ENCODE measurements around the gene AKR1C4.

AKR1C4 gene

GRCh38 chr10:5155951-5156350 is 40.7 kb upstream of the AKR1C4 start:
- Histone ChIP-seq H3K4me3 (ENCODE audit: insufficient read depth, low read length, poor library complexity, severe bottlenecking) (no peak overlapping the region), H3K27ac (ENCODE audit: low read depth, low read length) (no peak overlapping the region), H4K20me1 (ENCODE audit: low read depth, low read length) (no peaks in the 10 kb centered on the region), H2AFZ (ENCODE audit: low read depth, low read length, severe bottlenecking) (no peak overlapping the region), H3K79me2 (ENCODE audit: insufficient read depth, low read length) (no peaks in the 10 kb centered on the region), H3K27me3 (ENCODE audit: low read length) (no peaks in the 10 kb centered on the region), H3F3A (ENCODE audit: insufficient read depth) (no peaks in the 10 kb centered on the region), H3K9me2 (replicated peaks; ENCODE audit: insufficient read depth, low read length) (no peaks in the 10 kb centered on the region), H3K9ac (ENCODE audit: low read length) (no peak overlapping the region), H3K9me3 (ENCODE audit: insufficient read depth, low read length) (no peaks in the 10 kb centered on the region), H3K36me3 (ENCODE audit: low read length) (no peaks in the 10 kb centered on the region), H3K4me2 (ENCODE audit: low read depth, low read length, poor library complexity, severe bottlenecking) (no peak overlapping the region)
- TF ChIP-seq CTCF (IDR thresholded peaks at IDR 0.05; ENCODE audit: insufficient read depth, low read length, poor library complexity, severe bottlenecking) (no peak), EZH2phosphoT487 (conservative IDR thresholded peaks at IDR 0.05; ENCODE audit: low read length) (no peak)

- TF ChIP-seq EZH2phosphoT487 (conservative IDR thresholded peaks at IDR 0.05; ENCODE audit: low read length) (no peak), CTCF (IDR thresholded peaks at IDR 0.05; ENCODE audit: insufficient read depth, low read length, poor library complexity, severe bottlenecking) (no peak)
Observed at GRCh38 chr10:5157501-5157900, 39.1 kb upstream of the AKR1C4 start.

GRCh38 chr10:5159126-5159525 is 37.5 kb upstream of the AKR1C4 start:
- Histone ChIP-seq H3K4me2 (ENCODE audit: low read depth, low read length, poor library complexity, severe bottlenecking) (no peak overlapping the region), H3K36me3 (ENCODE audit: low read length) (no peaks in the 10 kb centered on the region), H3K9me2 (replicated peaks; ENCODE audit: insufficient read depth, low read length) (no peaks in the 10 kb centered on the region), H3K4me3 (ENCODE audit: insufficient read depth, low read length, poor library complexity, severe bottlenecking) (no peak overlapping the region), H3K9ac (ENCODE audit: low read length) (no peak overlapping the region), H3K9me3 (ENCODE audit: insufficient read depth, low read length) (no peaks in the 10 kb centered on the region), H3K79me2 (ENCODE audit: insufficient read depth, low read length) (no peaks in the 10 kb centered on the region), H3K27ac (ENCODE audit: low read depth, low read length) (no peak overlapping the region), H3K27me3 (ENCODE audit: low read length) (no peaks in the 10 kb centered on the region), H4K20me1 (ENCODE audit: low read depth, low read length) (no peaks in the 10 kb centered on the region), H3F3A (ENCODE audit: insufficient read depth) (no peaks in the 10 kb centered on the region), H2AFZ (ENCODE audit: low read depth, low read length, severe bottlenecking) (no peak overlapping the region)
- TF ChIP-seq CTCF (IDR thresholded peaks at IDR 0.05; ENCODE audit: insufficient read depth, low read length, poor library complexity, severe bottlenecking): no peak
- no peak for TF ChIP-seq EZH2phosphoT487 (conservative IDR thresholded peaks at IDR 0.05; ENCODE audit: low read length)

More at GRCh38 chr10:5157501-5157900, 39.1 kb upstream of the AKR1C4 start:
- Histone ChIP-seq H4K20me1 (ENCODE audit: low read depth, low read length) (no peaks in the 10 kb centered on the region), H3K79me2 (ENCODE audit: insufficient read depth, low read length) (no peaks in the 10 kb centered on the region), H3K4me3 (ENCODE audit: insufficient read depth, low read length, poor library complexity, severe bottlenecking) (no peak overlapping the region), H3K27ac (ENCODE audit: low read depth, low read length) (no peak overlapping the region), H3F3A (ENCODE audit: insufficient read depth) (no peaks in the 10 kb centered on the region), H2AFZ (ENCODE audit: low read depth, low read length, severe bottlenecking) (no peak overlapping the region), H3K36me3 (ENCODE audit: low read length) (no peaks in the 10 kb centered on the region), H3K27me3 (ENCODE audit: low read length) (no peaks in the 10 kb centered on the region), H3K9ac (ENCODE audit: low read length) (no peak overlapping the region), H3K9me2 (replicated peaks; ENCODE audit: insufficient read depth, low read length) (no peaks in the 10 kb centered on the region), H3K4me2 (ENCODE audit: low read depth, low read length, poor library complexity, severe bottlenecking) (no peak overlapping the region), H3K9me3 (ENCODE audit: insufficient read depth, low read length) (no peaks in the 10 kb centered on the region)
